Right kidney (tissue), 1 donor: ENCODE measurements around the gene MUC4.
"Not testable (repeated sequence)": the region's sequence is repeated elsewhere in the genome, so short reads cannot be mapped to it uniquely, and the experiment has no call there.

Experiments
- DNase-seq: peaks from one replicate; pipeline ENCODE4 v3.0.0-alpha.2; 2016

MUC4 gene

GRCh38 chr3:195781236-195781635, 30.5 kb downstream of the MUC4 start:
- DNase-seq, result not testable (repeated sequence)

- DNase-seq, result no peak
Measured at GRCh38 chr3:195777975-195778374, 33.8 kb downstream of the MUC4 start.

- DNase-seq, result no peak
Measured at GRCh38 chr3:195774917-195775316, 36.8 kb downstream of the MUC4 start.

GRCh38 chr3:195773956-195774537, 37.7 kb downstream of the MUC4 start:
- no peak for DNase-seq

- no peak for DNase-seq
Measured at GRCh38 chr3:195771646-195772300, 40.0 kb downstream of the MUC4 start.

GRCh38 chr3:195770841-195771645, 40.7 kb downstream of the MUC4 start:
- DNase-seq, result not testable (repeated sequence)

GRCh38 chr3:195770081-195770840, 41.5 kb downstream of the MUC4 start:
- DNase-seq, result no peak

GRCh38 chr3:195769551-195769950, 42.2 kb downstream of the MUC4 start:
- no peak for DNase-seq

- no peak for DNase-seq
Measured at GRCh38 chr3:195768831-195769303, 42.9 kb downstream of the MUC4 start.

- no peak for DNase-seq
Measured at GRCh38 chr3:195768414-195768813, 43.3 kb downstream of the MUC4 start.

GRCh38 chr3:195767792-195768191, 43.9 kb downstream of the MUC4 start:
- DNase-seq, result no peak

GRCh38 chr3:195766671-195767070, 45.1 kb downstream of the MUC4 start:
- no peak for DNase-seq

- no peak for DNase-seq
Measured at GRCh38 chr3:195764961-195765706, 46.6 kb downstream of the MUC4 start.

- DNase-seq, result no peak
Measured at GRCh38 chr3:195763843-195764825, 47.6 kb downstream of the MUC4 start.

- no peak for DNase-seq
Measured at GRCh38 chr3:195763076-195763830, 48.5 kb downstream of the MUC4 start.

- no peak for DNase-seq
Measured at GRCh38 chr3:195762611-195763010, 49.1 kb downstream of the MUC4 start.

GRCh38 chr3:195762249-195762585, 49.5 kb downstream of the MUC4 start:
- no peak for DNase-seq

- peak; percentile 30 for DNase-seq
Measured at GRCh38 chr3:195761567-195762248, 50.0 kb downstream of the MUC4 start.

- no peak for DNase-seq
Measured at GRCh38 chr3:195761123-195761566, 50.6 kb downstream of the MUC4 start.
